Lower leg skin (tissue), 3 donors: ENCODE data around the gene SH3BP1.

Experiments used
- POLR2A ChIP-seq, 2 donors: fragments of 450-650 bp; IDR thresholded peaks; one replicate each; pipeline ENCODE4 v1.6.1; 2016 to 2017; ENCODE audit warnings: antibody characterized with exemption in 2 of 2, mild to moderate bottlenecking in 1 of 2, moderate library complexity in 1 of 2
- TF ChIP-seq, protein P1 (sequence below), 3 donors: fragments of 450-650 bp; IDR thresholded peaks; one replicate each; pipeline ENCODE4 v1.5.1; 2016; ENCODE audit warnings: antibody characterized with exemption in 3 of 3, mild to moderate bottlenecking in 3 of 3, moderate library complexity in 2 of 3

DNA sequence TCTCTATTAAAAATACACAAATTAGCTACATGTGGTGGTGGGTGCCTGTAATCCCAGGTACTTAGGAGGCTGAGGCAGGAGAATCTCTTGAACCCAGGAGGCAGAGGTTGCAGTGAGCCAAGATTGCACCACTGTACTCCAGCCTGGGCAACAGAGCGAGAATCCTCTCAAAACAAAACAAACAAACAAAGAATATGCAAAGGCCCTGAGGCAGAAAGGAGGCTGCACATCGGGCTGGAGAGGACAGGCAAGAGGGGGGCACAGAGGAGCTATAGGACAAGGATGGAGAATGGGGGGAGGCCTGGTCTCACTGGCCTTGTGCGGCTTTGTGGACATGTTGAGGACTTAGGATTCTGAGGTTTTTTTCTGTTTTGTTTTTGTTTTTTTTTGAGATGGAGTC is 65.7 kb downstream of the SH3BP1 start:
- TF ChIP-seq, protein P1, sequence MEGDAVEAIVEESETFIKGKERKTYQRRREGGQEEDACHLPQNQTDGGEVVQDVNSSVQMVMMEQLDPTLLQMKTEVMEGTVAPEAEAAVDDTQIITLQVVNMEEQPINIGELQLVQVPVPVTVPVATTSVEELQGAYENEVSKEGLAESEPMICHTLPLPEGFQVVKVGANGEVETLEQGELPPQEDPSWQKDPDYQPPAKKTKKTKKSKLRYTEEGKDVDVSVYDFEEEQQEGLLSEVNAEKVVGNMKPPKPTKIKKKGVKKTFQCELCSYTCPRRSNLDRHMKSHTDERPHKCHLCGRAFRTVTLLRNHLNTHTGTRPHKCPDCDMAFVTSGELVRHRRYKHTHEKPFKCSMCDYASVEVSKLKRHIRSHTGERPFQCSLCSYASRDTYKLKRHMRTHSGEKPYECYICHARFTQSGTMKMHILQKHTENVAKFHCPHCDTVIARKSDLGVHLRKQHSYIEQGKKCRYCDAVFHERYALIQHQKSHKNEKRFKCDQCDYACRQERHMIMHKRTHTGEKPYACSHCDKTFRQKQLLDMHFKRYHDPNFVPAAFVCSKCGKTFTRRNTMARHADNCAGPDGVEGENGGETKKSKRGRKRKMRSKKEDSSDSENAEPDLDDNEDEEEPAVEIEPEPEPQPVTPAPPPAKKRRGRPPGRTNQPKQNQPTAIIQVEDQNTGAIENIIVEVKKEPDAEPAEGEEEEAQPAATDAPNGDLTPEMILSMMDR (IDR thresholded peaks at IDR 0.05), result no peak
- TF ChIP-seq POLR2A (IDR thresholded peaks at IDR 0.05), result no peak
